Osteocyte (in vitro differentiated cells): Measurements from ENCODE around the gene CEMIP2. TPM values are rescaled to one million over a fixed set of nuclear protein-coding genes. Genes with fewer than 3 reads are reported as not detected.

Experiments used
- DNase-seq: peaks from one replicate; pipeline ENCODE4 v3.0.0; 2021; ENCODE audit warnings: mixed read lengths; ENCODE audit not compliant: unreplicated experiment; ENCODE audit errors: extremely low spot score
- H3K27ac Mint-ChIP-seq: one replicate; pipeline ENCODE4 v1.8.0; 2021; ENCODE audit warnings: mild to moderate bottlenecking, mixed read lengths; ENCODE audit not compliant: unreplicated experiment
- H3K27me3 Mint-ChIP-seq: one replicate; pipeline ENCODE4 v1.8.0; 2021; ENCODE audit warnings: mixed read lengths; ENCODE audit not compliant: unreplicated experiment
- H3K36me3 Mint-ChIP-seq: one replicate; pipeline ENCODE4 v1.8.0; 2021; ENCODE audit warnings: mixed read lengths; ENCODE audit not compliant: unreplicated experiment
- H3K4me1 Mint-ChIP-seq: one replicate; pipeline ENCODE4 v1.8.0; 2021; ENCODE audit warnings: mixed read lengths; ENCODE audit not compliant: unreplicated experiment
- H3K4me3 Mint-ChIP-seq: one replicate; pipeline ENCODE4 v1.8.0; 2021; ENCODE audit warnings: mild to moderate bottlenecking, moderate library complexity, mixed read lengths; ENCODE audit not compliant: unreplicated experiment
- H3K9me3 Mint-ChIP-seq: one replicate; pipeline ENCODE4 v1.8.0; 2021; ENCODE audit warnings: mixed read lengths; ENCODE audit not compliant: unreplicated experiment
- CTCF ChIP-seq: fragments of 200-600 bp; sonication (generic); IDR thresholded peaks from 2 replicates; pipeline ENCODE4 v1.5.0; 2021; ENCODE audit warnings: antibody characterized with exemption, mild to moderate bottlenecking, moderate library complexity
- total RNA-seq: library from RNA; stranded (reverse); gene quantifications from 2 replicates; pipeline ENCODE4 v1.2.1, GENCODE V29; 2021

The CEMIP2 gene
- total RNA-seq, 1 donor from 2014 or later, result 20.9 TPM

GRCh38 chr9:71772726-71773125 lies 4.4 kb upstream of the CEMIP2 start:
- no peak for TF ChIP-seq CTCF
- Mint-ChIP-seq H3K36me3 (no peaks in the 10 kb centered on the region), H3K4me3 (no peak overlapping the region), H3K27me3 (no peaks in the 10 kb centered on the region), H3K9me3 (no peaks in the 10 kb centered on the region), H3K4me1 (peaks cover 10% of the 10 kb centered on the region), H3K27ac (no peak overlapping the region)
- no peak for DNase-seq

DNA sequence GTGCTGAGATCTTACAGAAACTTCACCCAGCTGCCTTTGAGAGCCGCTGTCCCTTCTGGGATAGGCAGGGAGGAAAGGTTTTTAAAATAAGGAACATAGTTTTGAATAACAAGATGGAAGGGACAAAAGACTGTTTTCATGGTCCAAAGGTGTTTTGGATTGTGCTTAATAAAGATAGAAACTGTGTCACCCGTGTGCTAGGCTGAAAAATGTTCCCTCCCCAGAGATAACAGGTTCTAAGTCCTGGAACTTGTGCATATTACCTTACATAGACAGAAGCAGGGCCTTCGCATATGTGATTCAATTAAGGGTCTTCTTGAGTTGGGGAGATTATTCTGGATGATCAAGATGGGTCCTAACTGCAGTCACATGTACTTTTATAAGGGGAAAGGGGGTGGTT lies 1.9 kb upstream of the CEMIP2 start:
- peak overlapping the region; percentile 79 for H3K4me3 Mint-ChIP-seq
- DNase-seq, result no peak
- no peak overlapping the region for H3K27ac Mint-ChIP-seq
- H3K36me3 Mint-ChIP-seq, result no peaks in the 10 kb centered on the region
- H3K27me3 Mint-ChIP-seq, result no peaks in the 10 kb centered on the region
- no peaks in the 10 kb centered on the region for H3K9me3 Mint-ChIP-seq
- TF ChIP-seq CTCF, result no peak
- H3K4me1 Mint-ChIP-seq, result peaks cover 30% of the 10 kb centered on the region

DNA sequence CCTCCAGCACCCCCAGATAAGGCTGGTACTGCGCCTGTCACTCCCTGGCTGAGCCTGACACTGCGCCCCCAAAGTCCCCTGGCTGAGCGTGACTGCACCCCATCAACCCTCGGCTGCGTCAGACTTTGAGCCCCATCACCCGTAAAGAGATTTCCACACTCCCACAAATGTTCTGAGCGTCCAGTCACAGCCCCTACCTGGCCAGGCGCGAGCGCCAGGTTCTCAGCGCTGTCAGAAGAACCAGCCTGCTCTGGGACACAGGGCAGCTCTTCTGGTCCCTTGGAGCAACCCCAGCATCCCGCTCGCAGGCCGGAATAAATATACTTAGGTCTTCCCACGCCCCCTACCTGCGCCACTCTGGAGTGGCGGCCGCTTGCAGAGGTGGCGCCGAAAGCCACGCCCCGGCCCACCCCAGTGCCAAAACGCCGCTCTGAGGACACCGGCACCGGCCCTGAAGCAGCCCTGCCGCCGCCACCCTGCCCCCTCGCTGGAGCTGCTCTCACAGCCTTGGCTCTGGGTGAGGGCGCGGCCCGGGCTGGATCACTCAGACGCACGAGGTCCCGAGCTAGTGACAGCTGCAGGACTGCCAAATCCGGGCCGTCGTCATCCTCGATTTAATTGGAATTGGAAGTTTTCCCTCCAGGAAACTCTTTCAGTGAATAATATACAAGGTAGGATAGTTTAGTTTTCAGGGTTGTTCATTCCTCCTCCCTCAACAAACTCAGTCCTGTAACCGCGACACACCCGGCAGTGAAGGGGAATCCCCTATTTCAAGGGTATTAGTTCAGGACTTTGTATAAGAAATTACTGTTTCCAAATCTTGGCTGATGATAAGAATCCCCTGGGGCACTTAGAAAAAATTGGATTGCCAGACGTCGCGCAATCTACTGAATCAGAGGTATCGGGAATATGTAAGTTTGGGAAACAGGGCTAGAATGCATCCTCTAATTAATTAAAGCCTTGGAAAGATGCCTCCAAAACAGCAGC lies 1.2 kb upstream of the CEMIP2 start:
- no peak for TF ChIP-seq CTCF
- no peak overlapping the region for H3K27ac Mint-ChIP-seq
- peaks cover 37% of the 10 kb centered on the region for H3K4me1 Mint-ChIP-seq
- H3K9me3 Mint-ChIP-seq, result no peaks in the 10 kb centered on the region
- peak overlapping the region; percentile 79 for H3K4me3 Mint-ChIP-seq
- no peaks in the 10 kb centered on the region for H3K27me3 Mint-ChIP-seq
- no peaks in the 10 kb centered on the region for H3K36me3 Mint-ChIP-seq
- DNase-seq, result no peak

- Mint-ChIP-seq H3K36me3 (no peaks in the 10 kb centered on the region), H3K9me3 (no peaks in the 10 kb centered on the region), H3K4me1 (peaks cover 53% of the 10 kb centered on the region), H3K27me3 (no peaks in the 10 kb centered on the region), H3K27ac (peak overlapping the region; percentile 90), H3K4me3 (peak overlapping the region; percentile 89)
- DNase-seq, result no peak
- TF ChIP-seq CTCF, result no peak
Observed at GRCh38 chr9:71767776-71768321, 464 bp downstream of the CEMIP2 start.

- Mint-ChIP-seq H3K36me3 (no peaks in the 10 kb centered on the region), H3K4me3 (peak overlapping the region; percentile 89), H3K27ac (peak overlapping the region; percentile 90), H3K27me3 (no peaks in the 10 kb centered on the region), H3K9me3 (no peaks in the 10 kb centered on the region), H3K4me1 (peaks cover 59% of the 10 kb centered on the region)
- no peak for TF ChIP-seq CTCF
- DNase-seq, result no peak
Observed at GRCh38 chr9:71767163-71767775, 1.0 kb downstream of the CEMIP2 start.
